Astrocyte (in vitro differentiated cells and primary cell): ENCODE data around the gene CSF2.

ENCODE experiments used
- EZH2 ChIP-seq: IDR thresholded peaks from 2 replicates; pipeline ENCODE4 v1.6.1; 2012; ENCODE audit warnings: mild to moderate bottlenecking, low read length, inconsistent platforms; ENCODE audit not compliant: insufficient read depth
- TF ChIP-seq, protein P1 (sequence below): IDR thresholded peaks from 2 replicates; pipeline ENCODE4 v1.5.1; 2011; ENCODE audit warnings: low read depth, mild to moderate bottlenecking, inconsistent platforms, low read length, moderate library complexity; ENCODE audit not compliant: insufficient read depth

DNA sequence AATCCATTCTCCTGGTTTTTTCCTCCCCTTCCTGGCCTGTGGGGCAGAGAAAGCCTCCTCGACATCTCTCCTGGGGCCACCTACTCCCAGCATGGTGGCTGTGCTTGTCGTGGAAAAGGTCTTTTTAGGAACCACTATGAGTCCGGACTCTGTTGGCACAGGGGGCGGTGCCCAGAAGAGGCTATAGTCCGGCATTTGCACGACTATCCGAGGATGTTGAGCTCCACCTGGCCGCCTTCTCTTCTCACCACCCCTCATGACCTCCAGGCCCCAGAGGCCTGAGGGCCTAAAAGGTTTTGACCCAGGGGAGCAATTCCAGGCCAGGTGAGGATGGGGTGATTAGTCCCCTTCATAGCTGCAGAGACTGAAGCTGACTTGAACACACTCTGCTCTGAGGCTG lies 14.1 kb downstream of the CSF2 start:
- TF ChIP-seq, protein P1, sequence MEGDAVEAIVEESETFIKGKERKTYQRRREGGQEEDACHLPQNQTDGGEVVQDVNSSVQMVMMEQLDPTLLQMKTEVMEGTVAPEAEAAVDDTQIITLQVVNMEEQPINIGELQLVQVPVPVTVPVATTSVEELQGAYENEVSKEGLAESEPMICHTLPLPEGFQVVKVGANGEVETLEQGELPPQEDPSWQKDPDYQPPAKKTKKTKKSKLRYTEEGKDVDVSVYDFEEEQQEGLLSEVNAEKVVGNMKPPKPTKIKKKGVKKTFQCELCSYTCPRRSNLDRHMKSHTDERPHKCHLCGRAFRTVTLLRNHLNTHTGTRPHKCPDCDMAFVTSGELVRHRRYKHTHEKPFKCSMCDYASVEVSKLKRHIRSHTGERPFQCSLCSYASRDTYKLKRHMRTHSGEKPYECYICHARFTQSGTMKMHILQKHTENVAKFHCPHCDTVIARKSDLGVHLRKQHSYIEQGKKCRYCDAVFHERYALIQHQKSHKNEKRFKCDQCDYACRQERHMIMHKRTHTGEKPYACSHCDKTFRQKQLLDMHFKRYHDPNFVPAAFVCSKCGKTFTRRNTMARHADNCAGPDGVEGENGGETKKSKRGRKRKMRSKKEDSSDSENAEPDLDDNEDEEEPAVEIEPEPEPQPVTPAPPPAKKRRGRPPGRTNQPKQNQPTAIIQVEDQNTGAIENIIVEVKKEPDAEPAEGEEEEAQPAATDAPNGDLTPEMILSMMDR: no peak
- no peak for TF ChIP-seq EZH2
